Fibroblast of mammary gland (primary cell): Measurements from ENCODE around the gene PLEKHJ1.
A peak's percentile ranks its signal among the peaks of the same experiment; 100 is the strongest.

Experiments used
- DNase-seq: peaks from one replicate; pipeline ENCODE4 v3.0.0-alpha.2; 2010; ENCODE audit warnings: low read depth
- H3K4me3 ChIP-seq: 2 replicates; pipeline ENCODE4 v1.5.1; 2011; ENCODE audit warnings: low read depth, mild to moderate bottlenecking, low read length, moderate library complexity; ENCODE audit not compliant: control insufficient read depth
- CTCF ChIP-seq: conservative IDR thresholded peaks from 2 replicates; pipeline ENCODE4 v1.5.1; 2011; ENCODE audit warnings: low read depth, low read length, inconsistent platforms; ENCODE audit not compliant: control insufficient read depth, insufficient read depth

PLEKHJ1 gene

GRCh38 chr19:2224754-2225349, 11.3 kb downstream of the PLEKHJ1 start:
- H3K4me3 ChIP-seq: no peak overlapping the region
- no peak for TF ChIP-seq CTCF
- DNase-seq: no peak

- no peak for DNase-seq
- TF ChIP-seq CTCF: no peak
Measured at GRCh38 chr19:2223959-2224358, 12.2 kb downstream of the PLEKHJ1 start.

GRCh38 chr19:2223391-2223790, 12.7 kb downstream of the PLEKHJ1 start:
- no peak overlapping the region for H3K4me3 ChIP-seq
- no peak for DNase-seq
- no peak for TF ChIP-seq CTCF

More at GRCh38 chr19:2223959-2224358, 12.2 kb downstream of the PLEKHJ1 start:
- H3K4me3 ChIP-seq: no peak overlapping the region

- DNase-seq: no peak
- TF ChIP-seq CTCF: peak; percentile 28
Measured at GRCh38 chr19:2221918-2222317, 14.2 kb downstream of the PLEKHJ1 start.

GRCh38 chr19:2221250-2221831, 14.8 kb downstream of the PLEKHJ1 start:
- H3K4me3 ChIP-seq: no peak overlapping the region
- no peak for TF ChIP-seq CTCF

More at GRCh38 chr19:2221918-2222317, 14.2 kb downstream of the PLEKHJ1 start:
- no peak overlapping the region for H3K4me3 ChIP-seq

GRCh38 chr19:2219726-2220125, 16.4 kb downstream of the PLEKHJ1 start:
- DNase-seq: no peak
- no peak for TF ChIP-seq CTCF
- H3K4me3 ChIP-seq: no peak overlapping the region

More at GRCh38 chr19:2221250-2221831, 14.8 kb downstream of the PLEKHJ1 start:
- DNase-seq: peak; percentile 94
